ENCODE results near the gene STXBP5. TPM values are rescaled to one million over a fixed set of nuclear protein-coding genes. Genes with fewer than 3 reads are reported as not detected.

Gene STXBP5
- total RNA-seq, 1 donor from 2014 or later: 14.4 TPM

GRCh38 chr6:147341486-147341885 is 137.3 kb downstream of the STXBP5 start:
- TF ChIP-seq CTCF (IDR thresholded peaks at IDR 0.05; ENCODE audit: borderline replicate concordance): no peak
- Histone ChIP-seq H3K9me3 (replicated peaks) (no peaks in the 10 kb centered on the region), H3K27me3 (ENCODE audit: low read depth) (no peaks in the 10 kb centered on the region), H3K4me3 (no peak overlapping the region), H3K36me3 (peaks cover 16% of the 10 kb centered on the region), H3K27ac (replicated peaks) (no peak overlapping the region), H3K4me1 (no peaks in the 10 kb centered on the region)
- no peak for DNase-seq
- intact Hi-C loops (cut with micrococcal nuclease): no loop called here

GRCh38 chr6:147345902-147346301 is 141.7 kb downstream of the STXBP5 start:
- H3K27ac ChIP-seq (replicated peaks): no peak overlapping the region
- H3K9me3 ChIP-seq (replicated peaks): no peaks in the 10 kb centered on the region
- peaks cover 24% of the 10 kb centered on the region for H3K36me3 ChIP-seq
- no peaks in the 10 kb centered on the region for H3K27me3 ChIP-seq (ENCODE audit: low read depth)
- no peak for DNase-seq
- no peaks in the 10 kb centered on the region for H3K4me1 ChIP-seq
- intact Hi-C loops (cut with micrococcal nuclease): no loop called here
- H3K4me3 ChIP-seq: no peak overlapping the region
- no peak for TF ChIP-seq CTCF (IDR thresholded peaks at IDR 0.05; ENCODE audit: borderline replicate concordance)

GRCh38 chr6:147347179-147347881 is 143.1 kb downstream of the STXBP5 start:
- TF ChIP-seq CTCF (IDR thresholded peaks at IDR 0.05; ENCODE audit: borderline replicate concordance): no peak

GRCh38 chr6:147347882-147348575 is 143.8 kb downstream of the STXBP5 start:
- Histone ChIP-seq H3K36me3 (peaks cover 17% of the 10 kb centered on the region), H3K4me3 (no peak overlapping the region), H3K27ac (replicated peaks) (no peak overlapping the region), H3K27me3 (ENCODE audit: low read depth) (no peaks in the 10 kb centered on the region), H3K9me3 (replicated peaks) (no peaks in the 10 kb centered on the region), H3K4me1 (no peaks in the 10 kb centered on the region)
- TF ChIP-seq CTCF (IDR thresholded peaks at IDR 0.05; ENCODE audit: borderline replicate concordance): no peak
- DNase-seq: no peak
- intact Hi-C loops (cut with micrococcal nuclease): no loop called here

More at GRCh38 chr6:147347179-147347881, 143.1 kb downstream of the STXBP5 start:
- DNase-seq: no peak
- intact Hi-C loops (cut with micrococcal nuclease): no loop called here
- no peaks in the 10 kb centered on the region for H3K4me1 ChIP-seq
- H3K36me3 ChIP-seq: peaks cover 17% of the 10 kb centered on the region
- H3K27me3 ChIP-seq (ENCODE audit: low read depth): no peaks in the 10 kb centered on the region
- H3K9me3 ChIP-seq (replicated peaks): no peaks in the 10 kb centered on the region
- H3K27ac ChIP-seq (replicated peaks): no peak overlapping the region
- H3K4me3 ChIP-seq: no peak overlapping the region

GRCh38 chr6:147361311-147361981 is 157.2 kb downstream of the STXBP5 start:
- Histone ChIP-seq H3K27ac (replicated peaks) (no peak overlapping the region), H3K4me1 (no peaks in the 10 kb centered on the region), H3K27me3 (ENCODE audit: low read depth) (no peaks in the 10 kb centered on the region), H3K9me3 (replicated peaks) (no peaks in the 10 kb centered on the region), H3K36me3 (peaks cover 60% of the 10 kb centered on the region), H3K4me3 (no peak overlapping the region)
- TF ChIP-seq CTCF (IDR thresholded peaks at IDR 0.05; ENCODE audit: borderline replicate concordance): no peak
- no peak for DNase-seq
- intact Hi-C loops (cut with micrococcal nuclease): no loop called here

Measured in left ventricle myocardium inferior (tissue), 1 donor.